Activated naive CD4-positive, alpha-beta T cell treated with anti-CD3 and anti-CD28 coated beads for 36 hours (primary cell): ENCODE data around the gene MOCOS. TPM values are rescaled to one million over a fixed set of nuclear protein-coding genes. Genes with fewer than 3 reads are reported as not detected.
"Not testable (repeated sequence)": the region's sequence is repeated elsewhere in the genome, so short reads cannot be mapped to it uniquely, and the experiment has no call there.

Source experiments
- CTCF ChIA-PET: fragments of 350-600 bp; sonication (Branson Sonifier 250); formaldehyde crosslinking; loops from one replicate; lab custom pipeline; 2021; ENCODE audit warnings: antibody characterized with exemption; lab: Charles Lee
- DNase-seq: peaks from one replicate; pipeline ENCODE4 v3.0.0-alpha.2; 2020
- H3K27ac Mint-ChIP-seq: one replicate; pipeline ENCODE4 v1.8.0; 2021; ENCODE audit warnings: mild to moderate bottlenecking, mixed read lengths
- H3K27me3 Mint-ChIP-seq: one replicate; pipeline ENCODE4 v1.8.0; 2021; ENCODE audit warnings: low read depth, mixed read lengths
- H3K36me3 Mint-ChIP-seq: one replicate; pipeline ENCODE4 v1.8.0; 2021; ENCODE audit warnings: low read depth, mixed read lengths
- H3K4me1 Mint-ChIP-seq: one replicate; pipeline ENCODE4 v1.8.0; 2021; ENCODE audit warnings: low read depth, mixed read lengths
- H3K4me3 Mint-ChIP-seq: one replicate; pipeline ENCODE4 v1.8.0; 2021; ENCODE audit warnings: mild to moderate bottlenecking, moderate library complexity, mixed read lengths
- H3K9me3 Mint-ChIP-seq: one replicate; pipeline ENCODE4 v1.8.0; 2021; ENCODE audit warnings: mixed read lengths
- intact Hi-C: fragments of 100-400 bp; cut with micrococcal nuclease; formaldehyde crosslinking; loops from one replicate; pipeline ENCODE4 v1.15.1; 2023
- total RNA-seq, 2 experiments: library from RNA; stranded (reverse); gene quantifications; one replicate each; pipeline ENCODE4 v1.2.3, GENCODE V29; 2021

MOCOS gene
- total RNA-seq, 2 experiments from 2014 or later: not detected

DNA sequence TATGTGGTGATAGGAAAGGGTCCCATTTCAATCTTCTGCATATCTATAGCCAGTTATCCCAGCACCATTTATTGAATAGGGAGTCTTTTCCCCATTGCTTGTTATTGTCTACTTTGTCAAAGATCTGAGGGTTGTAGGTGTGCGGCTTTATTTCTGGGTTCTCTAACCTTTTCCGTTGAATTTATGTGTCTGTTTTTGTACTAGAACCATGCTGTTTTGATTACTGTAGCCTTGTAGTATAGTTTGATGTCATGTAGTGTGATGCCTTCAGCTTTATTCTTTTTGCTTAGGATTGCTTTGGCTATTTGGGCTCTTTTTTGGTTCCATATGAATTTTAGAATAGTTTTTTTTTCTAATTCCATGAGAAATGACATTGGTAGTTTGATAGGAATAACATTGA lies 20.7 kb downstream of the MOCOS start:
- H3K27me3 Mint-ChIP-seq, H3K4me1 Mint-ChIP-seq, DNase-seq, H3K4me3 Mint-ChIP-seq, intact Hi-C loops, H3K9me3 Mint-ChIP-seq, H3K36me3 Mint-ChIP-seq, H3K27ac Mint-ChIP-seq, CTCF ChIA-PET: not testable (repeated sequence)

DNA sequence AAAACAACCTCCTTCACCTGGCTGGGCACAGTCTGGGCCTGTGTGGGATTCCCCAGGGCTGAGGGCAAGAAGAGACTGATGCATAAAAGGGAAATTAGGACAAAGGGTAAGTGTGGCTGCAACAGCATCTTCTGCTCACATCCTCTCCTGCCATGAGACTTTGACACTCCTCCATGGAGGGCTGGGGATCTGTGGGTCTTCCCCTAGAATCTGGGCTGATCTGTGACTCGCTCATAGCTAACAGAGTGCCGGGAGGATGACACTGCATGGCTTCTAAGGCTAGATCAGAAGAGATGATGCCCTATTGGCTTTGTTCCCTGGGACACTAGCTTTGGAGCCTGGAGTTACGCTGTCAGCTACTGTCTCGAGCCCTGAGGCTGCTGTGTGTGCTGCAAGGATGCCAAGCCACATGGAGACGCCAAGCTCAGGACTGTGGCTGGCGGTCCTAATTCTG lies 24.3 kb downstream of the MOCOS start:
- Mint-ChIP-seq H3K27me3 (no peaks in the 10 kb centered on the region), H3K4me1 (no peaks in the 10 kb centered on the region), H3K36me3 (no peaks in the 10 kb centered on the region), H3K9me3 (peaks cover 6% of the 10 kb centered on the region), H3K4me3 (no peak overlapping the region), H3K27ac (no peak overlapping the region)
- no peak for DNase-seq
- intact Hi-C loops: no loop called here
- CTCF ChIA-PET: no interaction called here

DNA sequence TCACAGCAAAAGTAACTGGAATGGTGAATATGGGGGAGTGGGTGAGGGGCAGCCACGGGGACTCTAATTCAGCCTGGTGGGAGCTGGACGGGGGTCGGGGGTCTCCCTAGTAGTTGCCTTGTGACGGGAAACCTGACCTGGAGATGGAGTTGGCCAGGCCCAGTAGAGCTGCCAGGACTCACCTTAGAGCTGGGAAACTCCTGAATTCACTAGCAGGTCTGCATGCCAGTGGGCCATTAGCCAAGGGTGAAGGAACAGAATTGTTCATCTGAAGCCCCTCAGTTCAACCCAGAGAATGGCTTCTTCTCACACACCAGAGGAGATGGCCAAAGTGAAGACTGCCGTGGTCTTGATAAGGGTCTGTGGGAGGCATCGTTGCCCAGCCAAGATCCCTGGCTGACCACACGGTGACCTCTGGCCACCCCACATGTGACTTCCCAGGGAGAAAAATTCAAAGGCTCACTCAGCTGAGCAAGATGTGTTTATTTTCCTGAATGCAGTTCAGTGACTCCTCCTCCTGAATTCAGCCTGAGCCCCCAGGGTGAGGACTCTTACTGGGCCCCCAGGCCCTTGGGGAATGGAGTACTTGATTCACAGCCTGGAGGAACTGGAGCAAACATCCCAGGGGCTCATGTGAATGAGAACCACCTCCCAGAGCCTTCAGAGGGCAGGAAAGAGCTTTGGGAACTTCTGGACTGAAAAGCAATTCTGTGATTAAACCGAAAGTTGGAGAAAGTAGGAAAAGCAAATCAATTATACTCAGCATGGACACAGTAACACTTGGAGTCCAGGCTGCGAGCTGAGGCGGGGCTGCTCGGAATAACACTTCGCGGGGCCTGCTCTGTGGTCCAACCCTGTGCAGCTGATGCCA lies 25.2 kb downstream of the MOCOS start:
- peaks cover 6% of the 10 kb centered on the region for H3K9me3 Mint-ChIP-seq
- DNase-seq: no peak
- H3K4me1 Mint-ChIP-seq: no peaks in the 10 kb centered on the region
- CTCF ChIA-PET: no interaction called here
- no peak overlapping the region for H3K4me3 Mint-ChIP-seq
- H3K36me3 Mint-ChIP-seq: no peaks in the 10 kb centered on the region
- no peak overlapping the region for H3K27ac Mint-ChIP-seq
- H3K27me3 Mint-ChIP-seq: no peaks in the 10 kb centered on the region
- intact Hi-C loops: no loop called here

DNA sequence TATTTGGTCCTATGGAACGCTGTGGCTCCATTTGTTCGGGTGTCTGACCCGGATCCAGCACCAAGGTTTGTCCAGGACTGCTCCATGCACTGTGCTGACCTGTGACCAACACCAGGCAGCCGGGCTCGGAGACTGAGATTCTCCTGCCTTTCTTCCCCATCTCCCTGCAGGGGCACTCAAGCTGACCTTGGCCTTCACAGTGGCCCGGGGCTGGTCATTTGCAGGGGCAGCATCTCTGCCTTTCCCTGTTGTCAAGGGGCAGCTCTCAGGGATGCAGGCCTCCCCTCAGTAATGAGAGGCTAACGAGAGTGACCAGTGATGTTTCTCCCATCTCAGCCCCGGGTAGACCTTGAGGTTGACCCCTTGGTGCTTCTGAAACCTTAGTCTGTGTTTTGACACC lies 27.5 kb downstream of the MOCOS start:
- CTCF ChIA-PET: no interaction called here
- no peaks in the 10 kb centered on the region for H3K9me3 Mint-ChIP-seq
- intact Hi-C loops: no loop called here
- H3K36me3 Mint-ChIP-seq: no peaks in the 10 kb centered on the region
- H3K4me1 Mint-ChIP-seq: no peaks in the 10 kb centered on the region
- no peak overlapping the region for H3K27ac Mint-ChIP-seq
- peaks cover 2% of the 10 kb centered on the region for H3K27me3 Mint-ChIP-seq
- DNase-seq: no peak
- no peak overlapping the region for H3K4me3 Mint-ChIP-seq

DNA sequence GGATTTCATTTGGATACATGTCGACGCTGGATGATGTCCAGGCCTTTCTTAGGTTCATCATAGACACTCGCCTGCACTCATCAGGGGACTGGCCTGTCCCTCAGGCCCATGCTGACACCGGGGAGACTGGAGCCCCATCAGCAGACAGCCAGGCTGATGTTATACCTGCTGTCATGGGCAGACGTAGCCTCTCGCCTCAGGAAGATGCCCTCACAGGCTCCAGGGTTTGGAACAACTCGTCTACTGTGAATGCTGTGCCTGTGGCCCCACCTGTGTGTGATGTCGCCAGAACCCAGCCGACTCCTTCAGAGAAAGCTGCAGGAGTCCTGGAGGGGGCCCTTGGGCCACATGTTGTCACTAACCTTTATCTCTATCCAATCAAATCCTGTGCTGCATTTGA lies 28.3 kb downstream of the MOCOS start:
- DNase-seq: no peak
- H3K36me3 Mint-ChIP-seq: no peaks in the 10 kb centered on the region

DNA sequence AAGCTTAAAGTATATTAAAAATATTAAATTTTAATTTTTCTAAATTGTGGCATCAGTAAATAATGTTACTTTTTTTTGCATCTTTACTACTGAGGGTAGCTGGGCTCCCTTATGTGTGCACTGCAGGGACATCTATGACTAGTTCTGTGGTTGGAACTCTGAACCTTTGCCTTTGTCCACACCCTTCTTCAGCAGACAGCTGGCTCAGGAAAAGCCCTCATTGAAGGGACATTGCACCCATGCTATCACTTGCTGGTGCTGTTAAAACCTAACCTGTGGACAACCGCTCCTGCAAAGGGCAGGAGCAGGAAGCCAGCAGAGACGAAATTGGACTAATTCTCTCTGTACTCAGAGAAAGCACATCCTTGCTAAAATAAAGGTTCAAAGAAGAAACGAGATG lies 30.1 kb downstream of the MOCOS start:
- CTCF ChIA-PET: interaction anchor here (0.8 kb wide), 1 partner anchor 71 kb away, joined by 4 read pairs; no protein-coding TSS in a partner anchor
- DNase-seq: no peak
- H3K4me1 Mint-ChIP-seq: no peaks in the 10 kb centered on the region
- H3K9me3 Mint-ChIP-seq: no peaks in the 10 kb centered on the region
- no peaks in the 10 kb centered on the region for H3K36me3 Mint-ChIP-seq
- intact Hi-C loops: no loop called here
- no peak overlapping the region for H3K4me3 Mint-ChIP-seq
- H3K27me3 Mint-ChIP-seq: peaks cover 2% of the 10 kb centered on the region
- H3K27ac Mint-ChIP-seq: no peak overlapping the region

More for the DNA sequence above, 28.3 kb downstream of the MOCOS start:
- Mint-ChIP-seq H3K4me1 (no peaks in the 10 kb centered on the region), H3K9me3 (no peaks in the 10 kb centered on the region), H3K27me3 (peaks cover 2% of the 10 kb centered on the region), H3K27ac (no peak overlapping the region), H3K4me3 (no peak overlapping the region)
- intact Hi-C loops: no loop called here
- CTCF ChIA-PET: no interaction called here

DNA sequence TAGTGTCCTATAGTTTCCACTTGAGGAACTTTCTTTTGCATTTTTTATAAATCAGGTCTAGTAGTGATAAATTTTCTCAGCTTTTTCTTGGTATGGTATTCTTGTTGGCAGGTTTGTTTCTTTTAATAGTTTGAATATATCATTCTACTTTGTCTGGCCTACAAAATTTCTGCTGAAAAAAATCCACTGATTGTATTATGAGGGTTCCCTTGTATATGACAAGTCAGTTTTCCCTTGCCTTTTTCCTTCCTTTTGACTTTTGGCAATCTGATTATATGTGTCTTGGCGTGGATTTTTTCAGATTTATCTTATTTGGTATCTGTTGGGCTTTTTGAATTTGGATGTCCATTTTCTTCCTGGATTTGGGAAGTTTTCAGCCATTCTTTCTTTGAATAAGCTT lies 41.9 kb downstream of the MOCOS start:
- H3K27ac Mint-ChIP-seq: no peak overlapping the region
- peaks cover 14% of the 10 kb centered on the region for H3K27me3 Mint-ChIP-seq
- no peak for DNase-seq
- intact Hi-C loops: no loop called here
- peaks cover 5% of the 10 kb centered on the region for H3K36me3 Mint-ChIP-seq
- H3K4me1 Mint-ChIP-seq: no peaks in the 10 kb centered on the region
- CTCF ChIA-PET: interaction anchor here (0.8 kb wide), 1 partner anchor 159 kb away, joined by 5 read pairs; no protein-coding TSS in a partner anchor
- peaks cover 20% of the 10 kb centered on the region for H3K9me3 Mint-ChIP-seq
- H3K4me3 Mint-ChIP-seq: no peak overlapping the region

DNA sequence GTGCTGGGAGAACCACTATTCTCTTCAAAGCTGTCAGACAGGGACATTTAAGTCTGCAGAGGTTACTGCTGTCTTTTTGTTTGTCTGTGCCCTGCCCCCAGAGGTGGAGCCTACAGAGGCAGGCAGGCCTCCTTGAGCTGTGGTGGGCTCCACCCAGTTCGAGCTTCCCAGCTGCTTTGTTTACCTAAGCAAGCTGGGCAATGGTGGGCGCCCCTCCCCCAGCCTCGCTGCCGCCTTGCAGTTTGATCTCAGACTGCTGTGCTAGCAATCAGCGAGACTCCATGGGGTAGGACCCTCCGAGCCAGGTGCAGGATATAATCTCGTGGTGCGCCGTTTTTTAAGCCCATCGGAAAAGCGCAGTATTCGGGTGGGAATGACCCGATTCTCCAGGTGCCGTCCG lies 53.2 kb downstream of the MOCOS start:
- H3K9me3 Mint-ChIP-seq, H3K36me3 Mint-ChIP-seq, H3K27ac Mint-ChIP-seq, CTCF ChIA-PET, H3K4me3 Mint-ChIP-seq, intact Hi-C loops, DNase-seq, H3K4me1 Mint-ChIP-seq: not testable (repeated sequence)
- peaks cover 24% of the 10 kb centered on the region for H3K27me3 Mint-ChIP-seq

DNA sequence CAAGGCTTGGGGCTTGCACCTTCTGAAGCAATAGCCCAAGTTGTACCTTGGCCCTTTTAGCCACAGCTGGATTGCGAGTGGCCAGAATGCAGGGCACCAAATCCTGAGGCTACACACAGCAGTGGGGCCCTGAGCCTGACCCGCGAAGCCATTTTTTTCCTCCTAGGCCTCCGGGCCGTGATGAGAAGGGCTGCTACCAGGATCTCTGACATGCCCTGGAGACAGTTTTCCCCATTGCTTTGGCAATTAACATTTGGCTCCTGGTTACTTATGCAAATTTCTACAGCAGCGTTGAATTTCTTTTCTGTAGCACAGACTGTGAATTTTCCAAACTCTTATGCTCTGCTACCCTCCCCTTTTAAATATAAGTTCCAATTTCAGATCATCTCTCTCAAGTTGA lies 54.5 kb downstream of the MOCOS start:
- Mint-ChIP-seq H3K9me3 (peaks cover 4% of the 10 kb centered on the region), H3K27ac (no peak overlapping the region), H3K36me3 (no peaks in the 10 kb centered on the region), H3K27me3 (peaks cover 28% of the 10 kb centered on the region), H3K4me3 (no peak overlapping the region), H3K4me1 (no peaks in the 10 kb centered on the region)
- intact Hi-C loops: no loop called here
- CTCF ChIA-PET: no interaction called here
- no peak for DNase-seq

DNA sequence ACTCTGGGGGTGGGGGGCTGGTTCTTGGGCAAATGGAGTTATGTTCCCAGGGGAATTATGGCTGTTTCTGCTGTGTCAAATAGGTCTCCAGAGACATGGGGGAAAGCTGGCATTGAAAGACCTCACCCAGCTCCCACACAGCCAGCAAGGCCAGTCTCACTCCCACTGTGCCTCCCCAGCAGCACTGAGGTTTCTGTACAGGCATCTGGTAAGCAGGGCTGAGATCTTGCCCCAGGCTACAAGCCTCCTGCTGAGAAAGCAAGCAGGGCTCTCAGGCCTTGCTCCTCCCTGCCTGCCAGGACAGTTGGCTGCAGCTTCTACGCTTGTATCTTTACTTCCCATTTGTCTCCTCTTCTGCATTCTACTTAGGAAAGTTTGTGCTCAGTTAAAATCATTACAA lies 59.7 kb downstream of the MOCOS start:
- CTCF ChIA-PET: interaction anchor here (0.6 kb wide), 1 partner anchor 167 kb away, joined by 3 read pairs; no protein-coding TSS in a partner anchor
- Mint-ChIP-seq H3K9me3 (peaks cover 4% of the 10 kb centered on the region), H3K27me3 (peaks cover 36% of the 10 kb centered on the region), H3K4me1 (no peaks in the 10 kb centered on the region), H3K36me3 (no peaks in the 10 kb centered on the region), H3K4me3 (no peak overlapping the region), H3K27ac (no peak overlapping the region)
- intact Hi-C loops: no loop called here
- no peak for DNase-seq

DNA sequence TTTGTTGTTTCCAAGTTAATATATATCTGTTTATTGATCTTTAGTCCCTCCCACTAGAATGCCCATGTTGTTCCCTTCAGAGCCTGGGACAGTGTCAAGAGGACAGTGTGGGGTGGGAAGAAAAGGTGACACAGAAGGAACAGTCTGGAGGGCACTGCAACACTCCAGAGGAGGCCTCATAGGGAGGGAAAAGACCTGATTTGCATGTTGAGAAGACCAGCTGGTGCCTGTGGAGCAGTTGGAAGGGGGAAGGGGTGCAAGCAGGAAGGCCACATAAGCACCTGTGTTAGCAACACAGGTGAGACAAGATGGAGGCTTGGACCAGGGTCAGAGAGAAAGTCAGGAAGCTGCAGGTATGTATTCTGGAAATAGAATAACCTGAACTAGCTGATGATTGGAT lies 62.1 kb downstream of the MOCOS start:
- Mint-ChIP-seq H3K36me3 (no peaks in the 10 kb centered on the region), H3K27me3 (peaks cover 32% of the 10 kb centered on the region), H3K27ac (no peak overlapping the region), H3K9me3 (peaks cover 4% of the 10 kb centered on the region), H3K4me3 (no peak overlapping the region), H3K4me1 (no peaks in the 10 kb centered on the region)
- no peak for DNase-seq
- CTCF ChIA-PET: no interaction called here
- intact Hi-C loops: no loop called here

DNA sequence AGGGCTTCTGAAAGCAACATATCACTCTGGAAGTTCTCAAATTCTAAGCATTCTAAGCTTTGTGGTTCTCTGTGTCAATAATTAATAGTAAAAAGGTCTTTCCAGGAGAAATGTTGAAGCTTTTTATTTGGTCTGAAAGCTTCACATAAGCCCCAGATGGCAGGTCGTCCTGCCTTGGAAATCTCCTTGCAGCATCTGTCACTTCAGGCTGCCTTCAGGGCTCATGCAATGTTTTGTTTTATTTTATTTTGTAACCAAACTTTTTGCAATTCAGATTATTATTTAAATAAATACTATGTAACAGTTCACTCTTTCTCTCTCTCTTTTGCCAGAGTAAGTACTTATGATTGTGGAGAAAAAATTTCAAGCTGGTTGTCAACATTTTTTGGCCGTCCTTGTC lies 63.5 kb downstream of the MOCOS start:
- intact Hi-C loops: no loop called here
- Mint-ChIP-seq H3K27ac (no peak overlapping the region), H3K27me3 (peaks cover 29% of the 10 kb centered on the region), H3K4me1 (no peaks in the 10 kb centered on the region), H3K9me3 (peaks cover 3% of the 10 kb centered on the region), H3K4me3 (no peak overlapping the region), H3K36me3 (no peaks in the 10 kb centered on the region)
- no peak for DNase-seq
- CTCF ChIA-PET: interaction anchor here (1.1 kb wide), 1 partner anchor 33 kb away, joined by 3 read pairs; no protein-coding TSS in a partner anchor
